GM12892 (cell line): ENCODE measurements around the gene MOV10.

Source experiments
- POLR2A ChIP-seq: IDR thresholded peaks from 2 replicates; pipeline ENCODE4 v1.6.1; 2011; ENCODE audit warnings: low read depth, low read length, control low read depth
- POLR2AphosphoS5 ChIP-seq: IDR thresholded peaks from 2 replicates; pipeline ENCODE4 v1.6.1; 2011; ENCODE audit warnings: low read depth, low read length, control low read depth

DNA sequence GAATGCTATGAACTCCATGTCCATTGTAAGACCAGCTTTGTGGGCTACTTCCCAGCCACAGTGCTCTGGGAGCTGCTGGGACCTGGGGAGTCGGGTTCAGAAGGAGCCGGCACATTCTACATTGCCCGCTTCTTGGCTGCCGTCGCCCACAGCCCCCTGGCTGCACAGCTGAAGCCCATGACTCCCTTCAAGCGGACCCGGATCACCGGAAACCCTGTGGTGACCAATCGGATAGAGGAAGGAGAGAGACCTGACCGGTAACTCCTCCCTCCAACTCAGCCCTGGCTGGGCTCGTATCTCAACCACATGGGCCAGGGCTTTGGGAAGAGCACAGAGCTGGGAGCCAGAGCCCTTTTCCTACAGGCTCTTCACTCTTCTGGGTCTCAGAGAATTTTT is 15.4 kb downstream of the MOV10 start:
- TF ChIP-seq POLR2AphosphoS5 (no peak), POLR2A (no peak)
